GM12878 (cell line): ENCODE data around the gene SLC31A2. TPM values are rescaled to one million over a fixed set of nuclear protein-coding genes. Genes with fewer than 3 reads are reported as not detected.
A peak's percentile ranks its signal among the peaks of the same experiment; 100 is the strongest.

Source experiments
- ATAC-seq: fragments of 200-7000 bp; cut with Tn5 transposase; 3 replicates; pipeline ENCODE4 v1.9.1; 2020; ENCODE audit warnings: mild to moderate bottlenecking, moderate library complexity
- BruUV-seq: library from RNA; stranded (reverse); fragments of 400-500 nt; replicated peaks from 2 replicates; lab custom pipeline; 2021; lab: Mats Ljungman, UMichigan
- CTCF ChIA-PET: fragments of 300-600 bp; sonication (Branson Sonifier 250); formaldehyde crosslinking; extraction: SDS; loops from one replicate; lab custom pipeline; 2021; ENCODE audit warnings: inconsistent platforms; lab: Yijun Ruan, JAX
- POLR2A ChIA-PET: fragments of 350-600 bp; formaldehyde crosslinking; extraction: SDS; loops from one replicate; lab custom pipeline; 2021; ENCODE audit warnings: inconsistent platforms; lab: Charles Lee
- RAD21 ChIA-PET: fragments of 300-600 bp; sonication (Branson Sonifier 250); formaldehyde crosslinking; loops from one replicate; lab custom pipeline; 2023; ENCODE audit warnings: antibody characterized with exemption; ENCODE audit not compliant: unreplicated experiment; lab: Charles Lee
- SMC1A ChIA-PET: fragments of 300-600 bp; sonication (Branson Sonifier 250); formaldehyde crosslinking; loops from one replicate; lab custom pipeline; 2023; ENCODE audit not compliant: unreplicated experiment, uncharacterized antibody; lab: Charles Lee
- DNase-seq: peaks from one replicate; pipeline ENCODE4 v3.0.0-alpha.2; 2011; ENCODE audit warnings: low read depth, low spot score
- FAIRE-seq: peaks from 3 replicates; lab custom pipeline; 2011; peaks lifted over from hg19 to GRCh38; lab: Jason Lieb, UNC
- H2AFZ ChIP-seq: 2 replicates; pipeline ENCODE4 v1.6.0; 2011; ENCODE audit warnings: low read depth, low read length, control low read depth; ENCODE audit not compliant: control insufficient read depth
- H3K27ac ChIP-seq: 2 replicates; pipeline ENCODE4 v1.5.1; 2011; ENCODE audit warnings: control low read depth; ENCODE audit not compliant: control insufficient read depth, insufficient read depth
- H3K27me3 ChIP-seq, 2 experiments: replicated peaks in 1 of 2; 2 replicates each; pipeline versions ENCODE4 v1.6.0 to v1.6.1; 2011; ENCODE audit warnings: low read length in 1 of 2; ENCODE audit not compliant: control insufficient read depth in 2 of 2, insufficient read depth in 2 of 2
- H3K36me3 ChIP-seq, 2 experiments: 2 replicates each; pipeline ENCODE4 v1.5.1; 2011; ENCODE audit warnings: low read length in 1 of 2; ENCODE audit not compliant: control insufficient read depth in 2 of 2, insufficient read depth in 2 of 2
- H3K4me1 ChIP-seq: 2 replicates; pipeline ENCODE4 v1.6.1; 2011; ENCODE audit warnings: mild to moderate bottlenecking, low read length, moderate library complexity, mixed read lengths; ENCODE audit not compliant: control insufficient read depth, insufficient read depth
- H3K4me2 ChIP-seq: 2 replicates; pipeline ENCODE4 v1.6.0; 2011; ENCODE audit warnings: control low read depth; ENCODE audit not compliant: control insufficient read depth, insufficient read depth
- H3K4me3 ChIP-seq: fragments of 200-600 bp; sonication (generic); 2 replicates; pipeline ENCODE4 v1.5.1; 2016
- H3K79me2 ChIP-seq: 2 replicates; pipeline ENCODE4 v1.6.0; 2011; ENCODE audit warnings: low read length; ENCODE audit not compliant: control insufficient read depth, insufficient read depth
- H3K9ac ChIP-seq: 2 replicates; pipeline ENCODE4 v1.8.0; 2011; ENCODE audit warnings: low read length, control low read depth, mixed read lengths; ENCODE audit not compliant: control insufficient read depth, insufficient read depth
- H3K9me3 ChIP-seq: replicated peaks from 3 replicates; pipeline ENCODE4 v1.5.1; 2011; ENCODE audit warnings: mild to moderate bottlenecking, low read length; ENCODE audit not compliant: control insufficient read depth, insufficient read depth
- H4K20me1 ChIP-seq: 2 replicates; pipeline ENCODE4 v1.6.0; 2011; ENCODE audit not compliant: control insufficient read depth, insufficient read depth
- ASH2L ChIP-seq: fragments of 300-600, 200-600 bp; sonication (generic); IDR thresholded peaks from 2 replicates; pipeline ENCODE4 v1.6.1; 2017; ENCODE audit warnings: low read depth, mild to moderate bottlenecking, borderline replicate concordance
- ATF2 ChIP-seq: IDR thresholded peaks from 2 replicates; pipeline ENCODE4 v1.6.1; 2012; ENCODE audit warnings: low read length, inconsistent platforms
- MXI1 ChIP-seq: fragments of 150-350 bp; IDR thresholded peaks from 2 replicates; pipeline ENCODE4 v1.6.1; 2011; ENCODE audit warnings: low read depth, mild to moderate bottlenecking, inconsistent platforms, low read length, improper control_type of control experiment
- NBN ChIP-seq: fragments of 450-650 bp; IDR thresholded peaks from 2 replicates; pipeline ENCODE4 v1.6.1; 2016
- SPI1 ChIP-seq: IDR thresholded peaks from 2 replicates; pipeline ENCODE4 v1.6.1; 2011; ENCODE audit warnings: low read depth, mild to moderate bottlenecking, low read length, moderate library complexity, borderline replicate concordance; ENCODE audit not compliant: insufficient read depth
- SRF ChIP-seq, 2 experiments: IDR thresholded peaks; 2 replicates each; pipeline ENCODE4 v1.6.1; 2011; ENCODE audit warnings: low read depth in 2 of 2, low read length in 2 of 2, mild to moderate bottlenecking in 1 of 2, moderate library complexity in 1 of 2
- TAF1 ChIP-seq: IDR thresholded peaks from 2 replicates; pipeline ENCODE4 v1.6.1; 2011; ENCODE audit warnings: mild to moderate bottlenecking, low read depth, low read length, borderline replicate concordance
- WGBS: methylation state at CpG from one replicate; pipeline ENCODE4 v1.1.6; 2016; ENCODE audit warnings: low lambda C conversion rate; ENCODE audit not compliant: insufficient replicate concordance, insufficient coverage; ENCODE audit errors: missing lambda C conversion rate; 5-methylcytosine and 5-hydroxymethylcytosine counted together
- in situ Hi-C: fragments of 300-500 bp; cut with MboI; formaldehyde crosslinking; loops from 9 replicates; pipeline ENCODE4 v1.14.3; 2018; ENCODE audit warnings: mixed read lengths
- intact Hi-C: fragments of 100-400 bp; cut with micrococcal nuclease; formaldehyde crosslinking; loops from one replicate; pipeline ENCODE4 v1.14.2; 2022; ENCODE audit not compliant: unreplicated experiment
- polyA plus RNA-seq, 11 experiments: library from polyadenylated mRNA; depleted of rRNA in 4 of 11; unstranded in 6 of 11; stranded (reverse) in 5 of 11; fragments of >200 nt; fragmentation: Nextera tagmentation in 4 of 11; fragmentation: Illumina TruSeq in 1 of 11; extraction: Ambion mirVana in 4 of 11; extraction: Trizol in 1 of 11; gene quantifications; 1 replicate in 1 of 11; 2 replicates in 10 of 11; pipeline versions ENCODE4 v1.2.1 to v1.2.3, GENCODE V29; 2011 to 2016; ENCODE audit warnings: inconsistent platforms in 2 of 11, missing spikeins in 2 of 11, low read depth in 1 of 11
- total RNA-seq, 4 experiments: library from RNA; depleted of rRNA in 3 of 4; stranded (reverse); fragments of >200 nt in 3 of 4; fragmentation: Illumina TruSeq in 1 of 4; extraction: Trizol in 1 of 4; gene quantifications; 2 replicates each; pipeline versions ENCODE4 v1.2.1 to v1.2.3, GENCODE V29; 2013 to 2021

The SLC31A2 gene
- total and polyA plus RNA-seq, 10 of the 15 experiments (the other 5 are each of a cell fraction or from before 2014, with no cell fraction given): 0.09 to 1.9 (median 0.93) TPM

GRCh38 chr9:113205432-113205831 is 54.6 kb downstream of the SLC31A2 start:
- Histone ChIP-seq H3K36me3 (peaks cover 0 to 38% of the 10 kb centered on the region in 2 experiments; a peak in 2 of 4 replicates), H3K9me3 (no peaks in the 10 kb centered on the region), H3K9ac (no peak overlapping the region), H3K4me3 (no peak overlapping the region), H3K27me3 (no peaks in the 10 kb centered on the region), H3K4me1 (peaks cover 4% of the 10 kb centered on the region; the same call in 1 of the 2 replicates), H3K27ac (no peak overlapping the region), H3K79me2 (no peaks in the 10 kb centered on the region), H4K20me1 (no peaks in the 10 kb centered on the region), H3K4me2 (no peak overlapping the region), H2AFZ (no peak overlapping the region)
- no TSS peak for BruUV-seq
- DNase-seq (no peak), FAIRE-seq (peak; percentile 27), ATAC-seq (no peak)
- ChIA-PET SMC1A (no interaction called here), POLR2A (no interaction called here), CTCF (no interaction called here), RAD21 (interaction anchor here (1.0 kb wide), 1 partner anchor 15 kb away, joined by 3 read pairs; no protein-coding TSS in a partner anchor)
- intact Hi-C loops: no loop called here
- TF ChIP-seq MXI1 (no peak), TAF1 (no peak), SPI1 (no peak), NBN (no peak), ASH2L (no peak), SRF (IDR thresholded peaks at IDR 0.05; ENCODE audit: low read depth in 2 of 2, low read length in 2 of 2) (no peak), ATF2 (no peak)
- 50% methylated on average over 2 of the region's 2 CpGs for WGBS
- in situ Hi-C loops: no loop called here
